Esophagus squamous epithelium (tissue), 4 donors: ENCODE data around the gene PCSK5.

Experiments used
- CTCF ChIP-seq, 6 experiments: fragments of 450-650 bp in 4 of 6; fragments of 200-600 bp in 2 of 6; sonication (generic) in 2 of 6; IDR thresholded peaks; one replicate each; pipeline ENCODE4 v1.5.1; 2016 to 2019; ENCODE audit warnings: antibody characterized with exemption in 6 of 6, mild to moderate bottlenecking in 4 of 6, moderate library complexity in 4 of 6
- POLR2A ChIP-seq, 4 donors: fragments of 450-650 bp; IDR thresholded peaks; one replicate each; pipeline ENCODE4 v1.6.1; 2017; ENCODE audit warnings: antibody characterized with exemption in 4 of 4, mild to moderate bottlenecking in 4 of 4, moderate library complexity in 3 of 4

DNA sequence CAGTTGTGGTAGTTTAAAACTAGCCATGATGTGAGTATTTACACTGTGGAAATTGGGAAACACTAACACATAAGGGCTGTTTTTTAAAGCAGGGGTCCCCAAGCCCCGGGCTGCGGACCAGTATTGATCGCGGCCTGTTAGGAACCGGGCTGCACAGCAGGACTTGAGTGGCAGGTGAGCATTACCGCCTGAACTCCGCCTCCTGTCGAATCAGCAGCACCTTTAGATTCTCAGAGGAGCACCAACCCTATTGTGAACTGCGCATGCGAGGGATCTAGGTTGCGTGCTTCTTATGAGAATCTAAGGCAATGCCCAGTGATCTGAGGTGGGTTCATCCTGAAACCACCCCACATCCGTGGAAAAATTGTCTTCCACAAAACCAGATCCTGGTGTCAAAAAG is 127.8 kb downstream of the PCSK5 start:
- TF ChIP-seq CTCF (IDR thresholded peaks at IDR 0.05) (no peak), POLR2A (IDR thresholded peaks at IDR 0.05) (no peak)
